Fibroblast of lung (primary cell): ENCODE results near the gene TIGD7. TPM values are rescaled to one million over a fixed set of nuclear protein-coding genes. Genes with fewer than 3 reads are reported as not detected.

ENCODE experiments used
- DNase-seq, 2 donors: peaks; one replicate each; pipeline versions ENCODE4 v3.0.0 to v3.0.0-alpha.2; 2010; ENCODE audit warnings: low read depth in 2 of 2
- H2AFZ ChIP-seq: 2 replicates; pipeline ENCODE4 v1.5.1; 2012; ENCODE audit warnings: low read length, control low read depth, inconsistent platforms
- H3K27ac ChIP-seq: 2 replicates; pipeline ENCODE4 v1.5.1; 2011; ENCODE audit warnings: low read length, control low read depth; ENCODE audit not compliant: insufficient read depth
- H3K27me3 ChIP-seq: 2 replicates; pipeline ENCODE4 v1.5.1; 2011; ENCODE audit warnings: mild to moderate bottlenecking, low read length; ENCODE audit not compliant: control insufficient read depth, insufficient read depth
- H3K36me3 ChIP-seq: 2 replicates; pipeline ENCODE4 v1.5.1; 2011; ENCODE audit warnings: low read length; ENCODE audit not compliant: control insufficient read depth, insufficient read depth
- H3K4me1 ChIP-seq: 2 replicates; pipeline ENCODE4 v1.5.1; 2011; ENCODE audit warnings: low read length; ENCODE audit not compliant: control insufficient read depth, insufficient read depth; ENCODE audit errors: extremely low read depth
- H3K4me2 ChIP-seq: 2 replicates; pipeline ENCODE4 v1.5.1; 2011; ENCODE audit warnings: low read length, control low read depth; ENCODE audit not compliant: insufficient read depth; ENCODE audit errors: extremely low read depth
- H3K4me3 ChIP-seq, 4 experiments: fragments of 200-600 bp in 1 of 4; sonication (generic) in 1 of 4; replicated peaks in 1 of 4; 2 replicates each; pipeline ENCODE4 v1.5.1; 2011 to 2016; ENCODE audit warnings: low read length in 4 of 4, low read depth in 3 of 4, mild to moderate bottlenecking in 3 of 4, control low read depth in 2 of 4, inconsistent platforms in 1 of 4, mixed read lengths in 1 of 4; ENCODE audit not compliant: insufficient read depth in 1 of 4; ENCODE audit errors: control extremely low read depth in 1 of 4
- H3K79me2 ChIP-seq: 2 replicates; pipeline ENCODE4 v1.5.1; 2012; ENCODE audit warnings: mild to moderate bottlenecking, low read length, inconsistent platforms; ENCODE audit not compliant: control insufficient read depth, insufficient read depth
- H3K9ac ChIP-seq: 2 replicates; pipeline ENCODE4 v1.5.1; 2011; ENCODE audit warnings: mild to moderate bottlenecking, low read length, control low read depth; ENCODE audit not compliant: insufficient read depth
- H3K9me3 ChIP-seq: 2 replicates; pipeline ENCODE4 v1.5.1; 2012; ENCODE audit warnings: low read depth, low read length; ENCODE audit not compliant: control insufficient read depth, insufficient read depth
- H4K20me1 ChIP-seq: 2 replicates; pipeline ENCODE4 v1.5.1; 2011; ENCODE audit warnings: low read length; ENCODE audit not compliant: control insufficient read depth, insufficient read depth; ENCODE audit errors: extremely low read depth
- EZH2 ChIP-seq: IDR thresholded peaks from 2 replicates; pipeline ENCODE4 v1.5.1; 2012; ENCODE audit warnings: low read length, control low read depth, mild to moderate bottlenecking; ENCODE audit errors: missing control alignments
- polyA minus RNA-seq: library from RNA; depleted of rRNA, polyadenylated mRNA; stranded (reverse); fragments of >200 nt; gene quantifications from 2 replicates; pipeline ENCODE4 v1.2.3, GENCODE V29; 2011; ENCODE audit warnings: low replicate concordance
- polyA plus RNA-seq, 2 donors: library from polyadenylated mRNA; depleted of rRNA in 1 of 2; stranded (reverse) in 1 of 2; unstranded in 1 of 2; fragments of >200 nt; gene quantifications; 2 replicates each; pipeline ENCODE4 v1.2.1, GENCODE V29; 2011 to 2012; ENCODE audit warnings: missing spikeins in 1 of 2
- total RNA-seq: library from RNA; depleted of rRNA; stranded (reverse); fragments of >200 nt; gene quantifications from 2 replicates; pipeline ENCODE4 v1.2.1, GENCODE V29; 2014
- TF ChIP-seq, protein P1 (sequence below), 2 donors: IDR thresholded peaks in 1 of 2; conservative IDR thresholded peaks in 1 of 2; 1 replicate in 1 of 2; 2 replicates in 1 of 2; pipeline ENCODE4 v1.5.1; 2011 to 2012; ENCODE audit warnings: low read length in 2 of 2, control low read depth in 1 of 2, inconsistent platforms in 1 of 2, low read depth in 1 of 2, mild to moderate bottlenecking in 1 of 2

Gene TIGD7
- total RNA-seq, result 9.2 and 9.6 TPM in 2 replicates
- 2.2 and 2.9 TPM in 2 replicates for polyA plus RNA-seq
- polyA plus RNA-seq (2012), result 1.8 and 2.1 TPM in 2 replicates
- 0.48 and 0.82 TPM in 2 replicates for polyA minus RNA-seq

- H3K9ac ChIP-seq, result peak within 1 kb of the TSS; percentile 93
- no peaks in the 10 kb centered on the region for H3K79me2 ChIP-seq
- TF ChIP-seq, protein P1, sequence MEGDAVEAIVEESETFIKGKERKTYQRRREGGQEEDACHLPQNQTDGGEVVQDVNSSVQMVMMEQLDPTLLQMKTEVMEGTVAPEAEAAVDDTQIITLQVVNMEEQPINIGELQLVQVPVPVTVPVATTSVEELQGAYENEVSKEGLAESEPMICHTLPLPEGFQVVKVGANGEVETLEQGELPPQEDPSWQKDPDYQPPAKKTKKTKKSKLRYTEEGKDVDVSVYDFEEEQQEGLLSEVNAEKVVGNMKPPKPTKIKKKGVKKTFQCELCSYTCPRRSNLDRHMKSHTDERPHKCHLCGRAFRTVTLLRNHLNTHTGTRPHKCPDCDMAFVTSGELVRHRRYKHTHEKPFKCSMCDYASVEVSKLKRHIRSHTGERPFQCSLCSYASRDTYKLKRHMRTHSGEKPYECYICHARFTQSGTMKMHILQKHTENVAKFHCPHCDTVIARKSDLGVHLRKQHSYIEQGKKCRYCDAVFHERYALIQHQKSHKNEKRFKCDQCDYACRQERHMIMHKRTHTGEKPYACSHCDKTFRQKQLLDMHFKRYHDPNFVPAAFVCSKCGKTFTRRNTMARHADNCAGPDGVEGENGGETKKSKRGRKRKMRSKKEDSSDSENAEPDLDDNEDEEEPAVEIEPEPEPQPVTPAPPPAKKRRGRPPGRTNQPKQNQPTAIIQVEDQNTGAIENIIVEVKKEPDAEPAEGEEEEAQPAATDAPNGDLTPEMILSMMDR (conservative IDR thresholded peaks at IDR 0.05 in 1 of 2, IDR thresholded peaks at IDR 0.05 in 1 of 2; ENCODE audit: low read depth in 1 of 2, low read length in 2 of 2), result no peak
- TF ChIP-seq EZH2, result no peak
- peaks cover 2% of the 10 kb centered on the region for H3K9me3 ChIP-seq
- peak; percentile 93 to 94 for DNase-seq
- H3K27me3 ChIP-seq, result no peaks in the 10 kb centered on the region
- H3K36me3 ChIP-seq, result peaks cover 4% of the 10 kb centered on the region
- H2AFZ ChIP-seq, result peak within 1 kb of the TSS; percentile 92
- H3K4me2 ChIP-seq, result peak within 1 kb of the TSS; percentile 94
- peaks cover 2% of the 10 kb centered on the region for H3K4me1 ChIP-seq
- peak within 1 kb of the TSS; percentile 70 to 86 (median 79) for H3K4me3 ChIP-seq
- peak within 1 kb of the TSS; percentile 91 for H3K27ac ChIP-seq
- no peaks in the 10 kb centered on the region for H4K20me1 ChIP-seq
Observed at GRCh38 chr16:3305109-3306068, at the start of gene TIGD7, which contains the start of gene ZNF75A. TIGD7 (minus strand) TSS chr16:3305430; CDS start chr16:3300614, 4,816 bp downstream. ZNF75A (plus strand) TSS chr16:3305497; CDS start chr16:3308429, 2,932 bp downstream.

DNA sequence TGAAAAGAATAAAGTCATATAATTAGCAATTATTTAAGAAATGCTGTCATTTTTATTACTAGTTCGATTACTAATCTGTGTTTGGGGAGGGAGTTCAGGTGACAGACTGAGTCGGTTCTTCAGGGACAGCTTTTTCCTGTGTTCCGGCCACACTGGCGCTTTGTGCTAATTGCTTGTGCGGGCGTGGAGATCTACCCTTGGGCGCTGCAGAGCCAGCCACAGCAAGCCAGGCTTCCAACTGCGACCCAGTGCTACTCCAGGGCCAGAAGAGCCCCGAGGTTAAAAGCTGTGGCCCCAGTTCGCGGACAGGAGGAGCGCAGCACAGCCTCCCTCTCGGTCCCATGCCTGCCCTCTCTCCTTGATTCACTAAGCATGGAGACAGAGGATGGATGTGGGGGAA, 43.9 kb upstream of the TIGD7 start:
- H3K4me1 ChIP-seq, result no peaks in the 10 kb centered on the region
- H3K36me3 ChIP-seq, result no peaks in the 10 kb centered on the region
- no peak overlapping the region for H2AFZ ChIP-seq
- no peaks in the 10 kb centered on the region for H3K9me3 ChIP-seq
- no peak overlapping the region for H3K27ac ChIP-seq
- no peaks in the 10 kb centered on the region for H4K20me1 ChIP-seq
- no peak overlapping the region for H3K9ac ChIP-seq
- no peak for TF ChIP-seq EZH2
- TF ChIP-seq, protein P1 (conservative IDR thresholded peaks at IDR 0.05 in 1 of 2, IDR thresholded peaks at IDR 0.05 in 1 of 2; ENCODE audit: low read depth in 1 of 2, low read length in 2 of 2), result no peak
- H3K4me2 ChIP-seq, result no peak overlapping the region
- H3K79me2 ChIP-seq, result no peaks in the 10 kb centered on the region
- no peak overlapping the region for H3K4me3 ChIP-seq
- H3K27me3 ChIP-seq, result no peaks in the 10 kb centered on the region
- no peak for DNase-seq

DNA sequence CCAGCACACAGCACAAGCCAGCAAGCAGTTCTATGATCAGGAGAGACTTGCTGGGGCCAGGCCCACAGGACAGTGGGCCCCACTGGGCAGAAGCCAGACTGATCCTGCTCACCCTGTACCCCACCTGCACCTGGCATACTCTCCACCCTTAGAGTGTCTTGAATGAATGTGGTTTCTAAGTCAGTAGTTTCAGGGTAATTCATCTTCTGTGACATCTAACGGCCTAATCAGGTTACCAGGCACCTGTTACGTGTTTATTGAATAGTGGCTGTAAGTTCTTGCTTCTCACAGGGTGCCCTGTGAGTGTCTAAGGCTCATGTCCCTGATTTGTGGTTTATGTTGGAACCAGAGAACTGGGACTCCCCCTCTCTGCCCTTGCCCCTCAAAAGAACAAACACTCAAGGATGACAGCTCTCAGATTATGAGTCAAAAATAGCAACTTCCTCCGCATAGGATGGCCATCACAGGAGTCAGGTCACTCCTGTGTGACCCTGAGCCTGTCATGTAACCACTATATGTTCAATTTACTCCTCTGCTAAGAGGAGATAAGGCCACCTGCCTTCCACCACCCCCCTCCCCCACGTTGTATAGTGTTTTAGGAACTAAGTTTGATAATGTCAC, 43.4 kb upstream of the TIGD7 start:
- Histone ChIP-seq H3K27me3 (no peaks in the 10 kb centered on the region), H4K20me1 (no peaks in the 10 kb centered on the region), H2AFZ (no peak overlapping the region), H3K36me3 (no peaks in the 10 kb centered on the region), H3K79me2 (no peaks in the 10 kb centered on the region), H3K4me2 (no peak overlapping the region), H3K27ac (no peak overlapping the region), H3K4me1 (no peaks in the 10 kb centered on the region), H3K9ac (no peak overlapping the region), H3K4me3 (no peak overlapping the region), H3K9me3 (no peaks in the 10 kb centered on the region)
- TF ChIP-seq EZH2, result no peak
- TF ChIP-seq, protein P1 (conservative IDR thresholded peaks at IDR 0.05 in 1 of 2, IDR thresholded peaks at IDR 0.05 in 1 of 2; ENCODE audit: low read depth in 1 of 2, low read length in 2 of 2), result no peak
- DNase-seq, result no peak
